ENCODE measurements around the gene LDHAL6B.
"Not testable (repeated sequence)": the region's sequence is repeated elsewhere in the genome, so short reads cannot be mapped to it uniquely, and the experiment has no call there.

LDHAL6B gene

GRCh38 chr15:59206623-59207183 is at the start of gene LDHAL6B:
LDHAL6B (plus strand) TSS chr15:59206843; CDS start chr15:59206941, 98 bp downstream.
- DNase-seq (ENCODE audit: low read depth): no peak

GRCh38 chr15:59157396-59157795 is 49.2 kb upstream of the LDHAL6B start:
- no peak for DNase-seq (ENCODE audit: low read depth)

- DNase-seq (ENCODE audit: low read depth): no peak
Observed at GRCh38 chr15:59157840-59158700, 48.6 kb upstream of the LDHAL6B start.

GRCh38 chr15:59158701-59159034 is 48.0 kb upstream of the LDHAL6B start:
- no peak for DNase-seq (ENCODE audit: low read depth)

GRCh38 chr15:59159210-59159609 is 47.4 kb upstream of the LDHAL6B start:
- no peak for DNase-seq (ENCODE audit: low read depth)

GRCh38 chr15:59160880-59161593 is 45.6 kb upstream of the LDHAL6B start:
- DNase-seq (ENCODE audit: low read depth): no peak

GRCh38 chr15:59162080-59162479 is 44.6 kb upstream of the LDHAL6B start:
- DNase-seq (ENCODE audit: low read depth): not testable (repeated sequence)

GRCh38 chr15:59165726-59166125 is 40.9 kb upstream of the LDHAL6B start:
- no peak for DNase-seq (ENCODE audit: low read depth)

GRCh38 chr15:59166166-59166565 is 40.5 kb upstream of the LDHAL6B start:
- DNase-seq (ENCODE audit: low read depth): no peak

- DNase-seq (ENCODE audit: low read depth): no peak
Observed at GRCh38 chr15:59166601-59167265, 39.9 kb upstream of the LDHAL6B start.

GRCh38 chr15:59168536-59168935 is 38.1 kb upstream of the LDHAL6B start:
- DNase-seq (ENCODE audit: low read depth): no peak

- DNase-seq (ENCODE audit: low read depth): peak; percentile 93
Observed at GRCh38 chr15:59169251-59169708, 37.4 kb upstream of the LDHAL6B start.

- no peak for DNase-seq (ENCODE audit: low read depth)
Observed at GRCh38 chr15:59170295-59171066, 36.2 kb upstream of the LDHAL6B start.

GRCh38 chr15:59171067-59171397 is 35.6 kb upstream of the LDHAL6B start:
- DNase-seq (ENCODE audit: low read depth): no peak

- DNase-seq (ENCODE audit: low read depth): no peak
Observed at GRCh38 chr15:59172289-59172901, 34.2 kb upstream of the LDHAL6B start.

GRCh38 chr15:59173194-59173593 is 33.4 kb upstream of the LDHAL6B start:
- DNase-seq (ENCODE audit: low read depth): no peak

GRCh38 chr15:59174151-59174834 is 32.4 kb upstream of the LDHAL6B start:
- no peak for DNase-seq (ENCODE audit: low read depth)

- DNase-seq (ENCODE audit: low read depth): peak; percentile 68
Observed at GRCh38 chr15:59174835-59175831, 31.5 kb upstream of the LDHAL6B start.

GRCh38 chr15:59176653-59177316 is 29.9 kb upstream of the LDHAL6B start:
- no peak for DNase-seq (ENCODE audit: low read depth)

Measured in stromal cell of bone marrow (primary cell).